ENCODE measurements around the gene COL1A1. TPM values are rescaled to one million over a fixed set of nuclear protein-coding genes. Genes with fewer than 3 reads are reported as not detected.

The COL1A1 gene
- total RNA-seq, 1 donor from 2014 or later, result 12,796 TPM

- Histone ChIP-seq H3K4me3 (ENCODE audit: insufficient read depth, low read depth, low read length) (no peak overlapping the region), H3K36me3 (ENCODE audit: insufficient read depth, low read length) (no peaks in the 10 kb centered on the region), H2AFZ (ENCODE audit: low read depth, low read length) (no peak overlapping the region), H3K27me3 (ENCODE audit: insufficient read depth, low read length) (no peaks in the 10 kb centered on the region), H3K79me2 (ENCODE audit: insufficient read depth, low read length) (peaks cover 29% of the 10 kb centered on the region), H3K9me3 (ENCODE audit: insufficient read depth, low read depth, low read length) (no peaks in the 10 kb centered on the region), H3K4me1 (ENCODE audit: insufficient read depth, low read length) (peaks cover 65% of the 10 kb centered on the region), H3K9ac (ENCODE audit: low read length) (peak overlapping the region; percentile 96), H3K27ac (ENCODE audit: low read depth, low read length) (peak overlapping the region; percentile 100), H3K4me2 (ENCODE audit: low read length) (peak overlapping the region; percentile 82), H4K20me1 (ENCODE audit: insufficient read depth, low read length) (no peaks in the 10 kb centered on the region)
- Mint-ChIP-seq H3K27me3 (ENCODE audit: low read depth, unreplicated experiment) (no peaks in the 10 kb centered on the region), H3K4me1 (ENCODE audit: low read depth, unreplicated experiment) (peaks cover 75% of the 10 kb centered on the region), H3K9me3 (ENCODE audit: unreplicated experiment) (no peaks in the 10 kb centered on the region), H3K36me3 (ENCODE audit: low read depth, unreplicated experiment) (peaks cover 5% of the 10 kb centered on the region), H3K4me3 (ENCODE audit: unreplicated experiment) (peak overlapping the region; percentile 71), H3K27ac (ENCODE audit: unreplicated experiment) (peak overlapping the region; percentile 100)
- TF ChIP-seq EZH2 (IDR thresholded peaks at IDR 0.05; ENCODE audit: insufficient read depth, low read length), result no peak
- TF ChIP-seq, protein P1, sequence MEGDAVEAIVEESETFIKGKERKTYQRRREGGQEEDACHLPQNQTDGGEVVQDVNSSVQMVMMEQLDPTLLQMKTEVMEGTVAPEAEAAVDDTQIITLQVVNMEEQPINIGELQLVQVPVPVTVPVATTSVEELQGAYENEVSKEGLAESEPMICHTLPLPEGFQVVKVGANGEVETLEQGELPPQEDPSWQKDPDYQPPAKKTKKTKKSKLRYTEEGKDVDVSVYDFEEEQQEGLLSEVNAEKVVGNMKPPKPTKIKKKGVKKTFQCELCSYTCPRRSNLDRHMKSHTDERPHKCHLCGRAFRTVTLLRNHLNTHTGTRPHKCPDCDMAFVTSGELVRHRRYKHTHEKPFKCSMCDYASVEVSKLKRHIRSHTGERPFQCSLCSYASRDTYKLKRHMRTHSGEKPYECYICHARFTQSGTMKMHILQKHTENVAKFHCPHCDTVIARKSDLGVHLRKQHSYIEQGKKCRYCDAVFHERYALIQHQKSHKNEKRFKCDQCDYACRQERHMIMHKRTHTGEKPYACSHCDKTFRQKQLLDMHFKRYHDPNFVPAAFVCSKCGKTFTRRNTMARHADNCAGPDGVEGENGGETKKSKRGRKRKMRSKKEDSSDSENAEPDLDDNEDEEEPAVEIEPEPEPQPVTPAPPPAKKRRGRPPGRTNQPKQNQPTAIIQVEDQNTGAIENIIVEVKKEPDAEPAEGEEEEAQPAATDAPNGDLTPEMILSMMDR (IDR thresholded peaks at IDR 0.05; ENCODE audit: insufficient read depth, low read depth, low read length), result no peak
- DNase-seq (ENCODE audit: low read depth) (peak; percentile 36), FAIRE-seq (no peak)
These were observed 10.1 kb upstream of the COL1A1 start for GRCh38 chr17:50211249-50212120.

DNA sequence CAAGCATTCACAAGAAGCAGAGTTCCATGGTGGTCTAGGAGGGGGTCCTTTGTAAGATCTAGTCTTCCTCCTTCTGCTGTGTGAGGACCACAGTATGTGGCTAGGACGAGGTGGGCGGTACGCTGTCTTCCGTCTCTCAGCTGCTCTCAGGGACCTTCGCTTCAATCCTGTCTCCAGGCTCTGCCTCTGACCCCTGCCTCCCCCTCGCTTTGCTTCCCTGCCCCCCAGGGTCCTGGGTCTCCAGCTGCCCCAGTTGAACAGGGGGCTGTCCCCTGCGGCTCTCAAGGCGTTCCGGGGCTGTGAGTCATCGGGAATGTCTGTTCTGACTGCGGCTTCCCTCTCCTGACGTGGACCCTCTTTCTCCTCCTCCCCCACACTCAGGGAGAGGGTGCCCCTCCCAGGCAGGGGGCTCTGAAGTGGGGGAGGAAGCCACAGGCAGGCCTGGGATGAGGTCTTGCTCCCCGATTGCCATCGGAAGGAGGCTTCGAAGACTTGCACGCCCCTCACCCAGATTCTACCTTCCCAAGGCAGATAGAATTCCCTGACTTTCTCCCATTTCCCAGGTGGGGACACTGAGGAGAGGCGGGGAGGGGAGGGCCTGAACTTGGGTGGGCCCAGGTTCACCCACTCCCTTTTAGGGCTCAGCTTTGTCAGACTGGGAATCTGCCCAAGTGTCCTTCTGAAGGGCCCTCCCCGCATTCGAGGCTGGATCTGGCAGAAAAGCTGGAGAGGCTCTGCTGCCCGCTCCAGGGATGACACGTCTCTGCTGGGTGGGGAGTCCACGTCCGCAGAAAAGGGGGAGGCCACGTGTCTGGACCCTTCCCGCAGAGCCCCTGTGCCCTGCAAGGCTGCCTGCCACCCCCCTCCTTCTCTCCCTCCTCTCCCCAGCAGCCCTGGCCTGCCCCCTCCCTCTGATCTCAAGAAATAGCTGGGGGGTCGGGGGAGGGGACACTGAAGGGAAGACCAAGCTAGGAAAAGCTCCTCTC is 9.1 kb upstream of the COL1A1 start:
- peaks cover 79% of the 10 kb centered on the region for H3K4me1 Mint-ChIP-seq (ENCODE audit: low read depth, unreplicated experiment)
- peak; percentile 78 for FAIRE-seq

More for the DNA sequence above, 9.1 kb upstream of the COL1A1 start:
- peak overlapping the region; percentile 100 for H3K27ac ChIP-seq (ENCODE audit: low read depth, low read length)
- H3K79me2 ChIP-seq (ENCODE audit: insufficient read depth, low read length), result peaks cover 36% of the 10 kb centered on the region
- no peaks in the 10 kb centered on the region for H3K9me3 ChIP-seq (ENCODE audit: insufficient read depth, low read depth, low read length)
- H3K4me1 ChIP-seq (ENCODE audit: insufficient read depth, low read length), result peaks cover 69% of the 10 kb centered on the region
- Mint-ChIP-seq H3K27me3 (ENCODE audit: low read depth, unreplicated experiment) (no peaks in the 10 kb centered on the region), H3K27ac (ENCODE audit: unreplicated experiment) (peak overlapping the region; percentile 100), H3K36me3 (ENCODE audit: low read depth, unreplicated experiment) (peaks cover 5% of the 10 kb centered on the region), H3K9me3 (ENCODE audit: unreplicated experiment) (no peaks in the 10 kb centered on the region), H3K4me3 (ENCODE audit: unreplicated experiment) (peak overlapping the region; percentile 71)
- peak overlapping the region; percentile 30 for H3K4me3 ChIP-seq (ENCODE audit: insufficient read depth, low read depth, low read length)
- H3K27me3 ChIP-seq (ENCODE audit: insufficient read depth, low read length), result no peaks in the 10 kb centered on the region
- no peaks in the 10 kb centered on the region for H3K36me3 ChIP-seq (ENCODE audit: insufficient read depth, low read length)
- H3K9ac ChIP-seq (ENCODE audit: low read length), result peak overlapping the region; percentile 96
- TF ChIP-seq, protein P1 (IDR thresholded peaks at IDR 0.05; ENCODE audit: insufficient read depth, low read depth, low read length), result no peak
- TF ChIP-seq EZH2 (IDR thresholded peaks at IDR 0.05; ENCODE audit: insufficient read depth, low read length), result no peak
- no peak overlapping the region for H2AFZ ChIP-seq (ENCODE audit: low read depth, low read length)
- no peaks in the 10 kb centered on the region for H4K20me1 ChIP-seq (ENCODE audit: insufficient read depth, low read length)
- peak; percentile 98 for DNase-seq (ENCODE audit: low read depth)
- peak overlapping the region; percentile 82 for H3K4me2 ChIP-seq (ENCODE audit: low read length)
